Measurements from ENCODE around the gene RAB3GAP2.

RAB3GAP2 gene

GRCh38 chr1:220281159-220281574 is 8.9 kb upstream of the RAB3GAP2 start:
- H3K27ac ChIP-seq: no peak overlapping the region
- no peak for TF ChIP-seq ZFX (IDR thresholded peaks at IDR 0.05; ENCODE audit: borderline replicate concordance)
- peak; percentile 67 for TF ChIP-seq CTCF (IDR thresholded peaks at IDR 0.05)

GRCh38 chr1:220280249-220280648 is 8.0 kb upstream of the RAB3GAP2 start:
- no peak overlapping the region for H3K27ac ChIP-seq
- no peak for TF ChIP-seq ZFX (IDR thresholded peaks at IDR 0.05; ENCODE audit: borderline replicate concordance)
- TF ChIP-seq CTCF (IDR thresholded peaks at IDR 0.05): no peak

GRCh38 chr1:220278991-220279390 is 6.7 kb upstream of the RAB3GAP2 start:
- H3K27ac ChIP-seq: no peak overlapping the region
- no peak for TF ChIP-seq CTCF (IDR thresholded peaks at IDR 0.05)
- no peak for TF ChIP-seq ZFX (IDR thresholded peaks at IDR 0.05; ENCODE audit: borderline replicate concordance)

- no peak overlapping the region for H3K27ac ChIP-seq
- no peak for TF ChIP-seq ZFX (IDR thresholded peaks at IDR 0.05; ENCODE audit: borderline replicate concordance)
- no peak for TF ChIP-seq CTCF (IDR thresholded peaks at IDR 0.05)
Observed at GRCh38 chr1:220275430-220275829, 3.2 kb upstream of the RAB3GAP2 start.

GRCh38 chr1:220274251-220274855 is 2.1 kb upstream of the RAB3GAP2 start:
- no peak for TF ChIP-seq CTCF (IDR thresholded peaks at IDR 0.05)
- no peak overlapping the region for H3K27ac ChIP-seq

- TF ChIP-seq ZFX (IDR thresholded peaks at IDR 0.05; ENCODE audit: borderline replicate concordance) (no peak), CTCF (IDR thresholded peaks at IDR 0.05) (no peak)
- peak overlapping the region; percentile 76 for H3K27ac ChIP-seq
Observed at GRCh38 chr1:220272841-220273090, 513 bp upstream of the RAB3GAP2 start.

- TF ChIP-seq CTCF (IDR thresholded peaks at IDR 0.05) (no peak), ZFX (IDR thresholded peaks at IDR 0.05; ENCODE audit: borderline replicate concordance) (no peak)
- peak overlapping the region; percentile 76 for H3K27ac ChIP-seq
Observed at GRCh38 chr1:220271706-220272046, 577 bp downstream of the RAB3GAP2 start.

Measured in 22Rv1 (cell line).